Spleen (tissue), 7 donors: Measurements from ENCODE around the gene ZNF85.

Experiments
- CTCF ChIP-seq, 11 experiments: fragments of 200-600 bp in 7 of 11; fragments of 450-650 bp in 4 of 11; sonication (generic) in 4 of 11; IDR thresholded peaks in 8 of 11; conservative IDR thresholded peaks in 3 of 11; 1 replicate in 7 of 11; 2 replicates in 4 of 11; pipeline versions ENCODE4 v1.4.0 to v1.8.0; 2016 to 2021; ENCODE audit warnings: antibody characterized with exemption in 11 of 11, inconsistent platforms in 4 of 11, mild to moderate bottlenecking in 1 of 11
- POLR2A ChIP-seq, 3 donors: fragments of 450-650 bp; IDR thresholded peaks; one replicate each; pipeline ENCODE4 v1.5.1; 2017; ENCODE audit warnings: antibody characterized with exemption in 3 of 3, mild to moderate bottlenecking in 1 of 3
- donor health status: DM: no; HTN: no; CAD: no; lungs with moderate emphysema.
- donor health status: DM: no; HTN: no; CAD: no.
- donor health status: DM: no; HTN: no; CAD: no.

- peak in 1 of 3 donors; percentile 23 for TF ChIP-seq POLR2A (IDR thresholded peaks at IDR 0.05)
- no peak for TF ChIP-seq CTCF (IDR thresholded peaks at IDR 0.05 in 8 of 11, conservative IDR thresholded peaks at IDR 0.05 in 3 of 11)
These were observed at the start of gene ZNF85 for GRCh38 chr19:20923077-20923871.
